ENCODE measurements around the gene DDX55. TPM values are rescaled to one million over a fixed set of nuclear protein-coding genes. Genes with fewer than 3 reads are reported as not detected.

Gene DDX55
- total and polyA plus RNA-seq, 2 of the 13 experiments (the other 11 are each of a cell fraction or from before 2014, with no cell fraction given): 22.2 to 37.0 TPM

DNA sequence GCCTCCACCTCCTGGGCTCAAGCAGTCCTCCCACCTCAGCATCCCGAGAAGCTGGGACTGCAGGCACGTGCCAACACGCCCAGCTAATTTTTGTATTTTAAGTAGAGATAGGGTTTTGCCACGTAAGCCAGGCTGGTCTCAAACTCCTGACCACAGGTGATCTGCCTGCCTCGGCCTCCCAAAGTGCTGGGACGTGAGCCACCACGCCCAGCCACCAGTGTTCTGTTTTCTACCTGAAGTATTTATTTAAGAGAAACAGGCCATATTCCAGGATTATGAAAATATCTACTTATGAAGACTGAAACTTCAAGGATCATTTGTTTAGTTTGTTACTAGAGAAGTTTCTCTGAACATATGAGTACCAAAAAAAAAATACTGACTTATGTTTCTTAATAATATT lies 42.0 kb downstream of the DDX55 start (continued):
- TF ChIP-seq ZNF235 (CRISPR knock-in tag; IDR thresholded peaks at IDR 0.05; ENCODE audit: borderline replicate concordance) (no peak), SMAD3 (CRISPR knock-in tag; IDR thresholded peaks at IDR 0.05) (no peak)
- TF ChIP-seq, protein P1, sequence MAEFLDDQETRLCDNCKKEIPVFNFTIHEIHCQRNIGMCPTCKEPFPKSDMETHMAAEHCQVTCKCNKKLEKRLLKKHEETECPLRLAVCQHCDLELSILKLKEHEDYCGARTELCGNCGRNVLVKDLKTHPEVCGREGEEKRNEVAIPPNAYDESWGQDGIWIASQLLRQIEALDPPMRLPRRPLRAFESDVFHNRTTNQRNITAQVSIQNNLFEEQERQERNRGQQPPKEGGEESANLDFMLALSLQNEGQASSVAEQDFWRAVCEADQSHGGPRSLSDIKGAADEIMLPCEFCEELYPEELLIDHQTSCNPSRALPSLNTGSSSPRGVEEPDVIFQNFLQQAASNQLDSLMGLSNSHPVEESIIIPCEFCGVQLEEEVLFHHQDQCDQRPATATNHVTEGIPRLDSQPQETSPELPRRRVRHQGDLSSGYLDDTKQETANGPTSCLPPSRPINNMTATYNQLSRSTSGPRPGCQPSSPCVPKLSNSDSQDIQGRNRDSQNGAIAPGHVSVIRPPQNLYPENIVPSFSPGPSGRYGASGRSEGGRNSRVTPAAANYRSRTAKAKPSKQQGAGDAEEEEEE (CRISPR knock-in tag; IDR thresholded peaks at IDR 0.05; ENCODE audit: borderline replicate concordance): no peak

DNA sequence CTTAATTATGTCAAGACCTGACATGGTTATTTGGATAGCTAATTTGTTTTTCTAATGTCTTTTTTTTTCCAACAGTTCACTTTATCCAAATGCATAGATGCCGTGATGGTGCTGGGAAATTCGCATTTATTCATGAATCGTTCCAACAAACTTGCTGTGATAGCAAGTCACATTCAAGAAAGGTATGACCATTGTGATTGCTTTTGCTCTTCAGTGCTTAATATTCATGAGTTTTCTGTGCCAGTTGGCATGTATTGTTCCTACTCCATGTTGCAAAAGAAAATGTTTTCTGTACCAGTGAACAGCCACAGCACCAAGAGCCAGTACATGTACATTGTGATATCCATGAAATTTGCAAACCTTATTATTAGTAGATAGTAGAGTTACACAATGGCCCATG lies 43.5 kb downstream of the DDX55 start:
- H2AFZ ChIP-seq (ENCODE audit: low read length): no peak overlapping the region
- in situ Hi-C loops (cut with HindIII; ENCODE audit: extremely low pct_ligation_motif_present, low pct_unique_long_range_greater_than_20kb) (no loop called here), intact Hi-C loops (cut with micrococcal nuclease; ENCODE audit: unreplicated experiment) (no loop called here)
- H3K4me2 ChIP-seq (ENCODE audit: low read depth, low read length): no peak overlapping the region
- no peak for FAIRE-seq
- H3K4me1 ChIP-seq (ENCODE audit: insufficient read depth, low read length): no peaks in the 10 kb centered on the region
- H3K27ac ChIP-seq (ENCODE audit: extremely low read length, insufficient read depth, low read length): no peak overlapping the region
- H3K36me3 ChIP-seq (replicated peaks in 1 of 2; ENCODE audit: control insufficient read depth in 1 of 2, insufficient read depth in 2 of 2, low read length in 2 of 2): peaks cover 15 to 54% of the 10 kb centered on the region in 2 experiments
- ChIA-PET POLR2A (no interaction called here), CTCF (ENCODE audit: low intra/inter-chr PET ratio, low total read pairs) (no interaction called here)
- no peaks in the 10 kb centered on the region for H3K9me3 ChIP-seq (ENCODE audit: low read length)
- H4K20me1 ChIP-seq (ENCODE audit: insufficient read depth, low read length): no peaks in the 10 kb centered on the region
- no peaks in the 10 kb centered on the region for H3K79me2 ChIP-seq (ENCODE audit: insufficient read depth, low read length)
- ATAC-seq: no peak
- H3K27me3 ChIP-seq (ENCODE audit: control insufficient read depth in 1 of 2, insufficient read depth in 2 of 2, low read length in 2 of 2): no peaks in the 10 kb centered on the region
- no peak overlapping the region for H3K4me3 ChIP-seq (replicated peaks in 1 of 3; ENCODE audit: insufficient read depth in 1 of 3, low read depth in 2 of 3, low read length in 3 of 3)
- no TSS peak for BruUV-seq (replicated peaks)
- no peak for DNase-seq (ENCODE audit: low spot score)
- 100% methylated on average over 3 of the region's 3 CpGs for WGBS (ENCODE audit: low lambda C conversion rate)
- no peak overlapping the region for H3K9ac ChIP-seq (ENCODE audit: insufficient read depth, low read depth, low read length)
- TF ChIP-seq CEBPB (IDR thresholded peaks at IDR 0.05; ENCODE audit: borderline replicate concordance, low read depth, low read length): no peak
- no peak for TF ChIP-seq ADNP (CRISPR knock-in tag; IDR thresholded peaks at IDR 0.05)
- TF ChIP-seq, protein P2, sequence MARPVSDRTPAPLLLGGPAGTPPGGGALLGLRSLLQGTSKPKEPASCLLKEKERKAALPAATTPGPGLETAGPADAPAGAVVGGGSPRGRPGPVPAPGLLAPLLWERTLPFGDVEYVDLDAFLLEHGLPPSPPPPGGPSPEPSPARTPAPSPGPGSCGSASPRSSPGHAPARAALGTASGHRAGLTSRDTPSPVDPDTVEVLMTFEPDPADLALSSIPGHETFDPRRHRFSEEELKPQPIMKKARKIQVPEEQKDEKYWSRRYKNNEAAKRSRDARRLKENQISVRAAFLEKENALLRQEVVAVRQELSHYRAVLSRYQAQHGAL (CRISPR knock-in tag; IDR thresholded peaks at IDR 0.05; ENCODE audit: not compliant biosample characterization): no peak
- no peak for TF ChIP-seq FOXA1 (IDR thresholded peaks at IDR 0.05)
- TF ChIP-seq FOXA1 (CRISPR knock-in tag; IDR thresholded peaks at IDR 0.05): no peak
- no peak for TF ChIP-seq ZNF224 (CRISPR knock-in tag; IDR thresholded peaks at IDR 0.05)
- TF ChIP-seq GTF2F1 (IDR thresholded peaks at IDR 0.05; ENCODE audit: low read length): no peak
- TF ChIP-seq IKZF4 (CRISPR knock-in tag; IDR thresholded peaks at IDR 0.05; ENCODE audit: borderline replicate concordance, low read depth, not compliant biosample characterization): no peak
- TF ChIP-seq RCOR2 (CRISPR knock-in tag; IDR thresholded peaks at IDR 0.05): no peak
- no peak for TF ChIP-seq ZFY (CRISPR knock-in tag; IDR thresholded peaks at IDR 0.05)
- TF ChIP-seq, protein P3, sequence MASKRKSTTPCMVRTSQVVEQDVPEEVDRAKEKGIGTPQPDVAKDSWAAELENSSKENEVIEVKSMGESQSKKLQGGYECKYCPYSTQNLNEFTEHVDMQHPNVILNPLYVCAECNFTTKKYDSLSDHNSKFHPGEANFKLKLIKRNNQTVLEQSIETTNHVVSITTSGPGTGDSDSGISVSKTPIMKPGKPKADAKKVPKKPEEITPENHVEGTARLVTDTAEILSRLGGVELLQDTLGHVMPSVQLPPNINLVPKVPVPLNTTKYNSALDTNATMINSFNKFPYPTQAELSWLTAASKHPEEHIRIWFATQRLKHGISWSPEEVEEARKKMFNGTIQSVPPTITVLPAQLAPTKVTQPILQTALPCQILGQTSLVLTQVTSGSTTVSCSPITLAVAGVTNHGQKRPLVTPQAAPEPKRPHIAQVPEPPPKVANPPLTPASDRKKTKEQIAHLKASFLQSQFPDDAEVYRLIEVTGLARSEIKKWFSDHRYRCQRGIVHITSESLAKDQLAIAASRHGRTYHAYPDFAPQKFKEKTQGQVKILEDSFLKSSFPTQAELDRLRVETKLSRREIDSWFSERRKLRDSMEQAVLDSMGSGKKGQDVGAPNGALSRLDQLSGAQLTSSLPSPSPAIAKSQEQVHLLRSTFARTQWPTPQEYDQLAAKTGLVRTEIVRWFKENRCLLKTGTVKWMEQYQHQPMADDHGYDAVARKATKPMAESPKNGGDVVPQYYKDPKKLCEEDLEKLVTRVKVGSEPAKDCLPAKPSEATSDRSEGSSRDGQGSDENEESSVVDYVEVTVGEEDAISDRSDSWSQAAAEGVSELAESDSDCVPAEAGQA (IDR thresholded peaks at IDR 0.05; ENCODE audit: low read depth): no peak
- TF ChIP-seq, protein P3 (CRISPR knock-in tag; IDR thresholded peaks at IDR 0.05; ENCODE audit: borderline replicate concordance): no peak
- no peak for TF ChIP-seq ZNF205 (CRISPR knock-in tag; IDR thresholded peaks at IDR 0.05)
- TF ChIP-seq MTF2 (CRISPR knock-in tag; IDR thresholded peaks at IDR 0.05; ENCODE audit: borderline replicate concordance): no peak

Measured in HepG2 (cell line).